ENCODE measurements around the gene ZNF880.
A peak's percentile ranks its signal among the peaks of the same experiment; 100 is the strongest.

GRCh38 chr19:52343548-52343947, 26.2 kb upstream of the ZNF880 start:
- peak; percentile 31 to 62 (median 56) for TF ChIP-seq CTCF (IDR thresholded peaks at IDR 0.05)
- no peak for TF ChIP-seq POLR2A (IDR thresholded peaks at IDR 0.05)

Data from adrenal gland (tissue), 5 donors.